CD1c-positive myeloid dendritic cell (primary cell): ENCODE results near the gene ETV3.

Source experiments
- DNase-seq: peaks from one replicate; pipeline ENCODE4 v3.0.0-alpha.2; 2016; ENCODE audit errors: extremely low spot score

The ETV3 gene

DNA sequence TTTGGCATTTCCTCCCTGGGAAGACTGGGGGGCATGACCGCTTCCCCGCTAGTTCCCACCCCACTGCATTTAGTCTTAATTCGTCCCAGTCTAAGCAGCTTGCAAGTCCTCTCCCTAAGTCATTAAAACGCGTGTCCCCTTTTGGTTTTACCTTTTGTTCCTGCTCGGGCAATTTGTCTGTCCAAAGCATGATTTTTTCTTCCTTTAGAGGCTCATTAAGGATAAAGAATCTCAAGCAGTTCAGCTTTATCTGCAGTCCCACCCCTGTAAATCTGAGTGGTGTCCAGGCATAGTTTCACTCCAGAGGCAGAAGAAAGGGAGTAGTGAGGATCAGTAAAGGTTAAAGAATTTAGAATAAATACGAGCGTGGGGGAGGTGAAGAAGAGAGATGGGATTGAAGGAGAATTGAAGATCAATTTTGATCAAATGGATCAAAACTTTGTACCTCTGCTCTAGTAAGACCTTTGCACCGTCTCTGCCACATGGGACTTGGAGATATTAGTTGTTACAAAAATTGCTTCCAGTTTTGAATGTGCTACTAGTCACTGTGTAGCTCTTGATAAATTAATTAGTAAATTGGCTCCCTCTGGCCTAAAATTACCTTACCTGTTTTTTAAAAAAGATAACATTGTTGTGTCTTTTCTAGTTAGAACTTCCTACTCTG lies 989 bp upstream of the ETV3 start:
- DNase-seq: no peak

DNA sequence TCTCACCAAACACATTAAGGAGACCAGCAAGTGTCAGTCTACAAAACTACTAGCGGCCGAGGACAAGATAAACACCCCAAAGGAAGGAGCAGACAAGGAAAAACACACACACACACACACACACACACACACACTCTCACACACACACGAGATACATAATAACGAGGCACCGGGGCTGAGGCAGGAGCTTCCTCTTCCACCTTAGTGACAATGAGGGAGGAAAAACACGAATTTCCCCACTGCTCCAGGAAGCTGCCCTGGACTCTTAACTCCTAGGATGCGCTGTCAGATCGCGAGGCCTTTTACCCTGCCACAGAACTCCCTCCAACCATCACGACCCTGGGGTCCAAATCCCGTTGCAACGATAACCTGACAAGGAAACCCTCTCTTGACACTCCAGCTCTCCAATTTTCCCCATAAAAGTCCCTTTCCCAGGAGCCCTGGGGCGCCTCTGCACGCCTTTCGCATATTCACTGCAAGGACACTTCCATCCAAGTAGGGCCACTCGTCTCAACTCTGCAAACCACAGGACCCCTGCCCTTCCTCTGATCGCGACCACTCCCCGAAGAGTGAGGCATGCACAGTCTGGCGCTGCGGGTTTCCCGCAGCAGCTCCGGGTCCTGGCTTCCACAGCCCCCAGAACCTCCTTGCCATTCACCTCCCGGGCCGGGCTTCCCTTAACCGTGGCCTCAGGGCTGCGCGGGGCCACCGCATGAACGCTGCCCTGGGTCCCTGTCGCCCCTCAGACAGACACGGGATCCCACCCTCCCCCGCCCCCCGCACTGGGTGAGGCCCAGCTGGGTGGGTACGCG lies 581 bp downstream of the ETV3 start:
- DNase-seq: peak; percentile 70

DNA sequence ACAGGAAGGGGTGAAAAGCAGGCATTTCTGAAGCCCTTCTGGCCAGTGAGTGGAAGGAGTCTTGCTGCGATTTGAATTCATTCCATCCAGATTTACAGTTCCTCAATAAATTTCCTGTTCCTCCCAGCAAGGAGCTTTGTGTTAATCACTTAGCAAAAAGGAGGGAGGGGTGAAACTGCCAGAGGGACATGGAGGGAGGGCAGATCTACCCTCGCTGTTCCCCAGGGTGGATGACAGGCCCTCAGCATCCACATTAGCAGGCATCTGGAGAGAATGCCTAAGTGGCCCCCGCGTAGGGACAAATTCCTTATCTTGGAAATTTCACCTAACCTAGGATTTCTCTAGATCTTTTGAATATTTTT lies 1.2 kb downstream of the ETV3 start:
- peak; percentile 72 for DNase-seq

DNA sequence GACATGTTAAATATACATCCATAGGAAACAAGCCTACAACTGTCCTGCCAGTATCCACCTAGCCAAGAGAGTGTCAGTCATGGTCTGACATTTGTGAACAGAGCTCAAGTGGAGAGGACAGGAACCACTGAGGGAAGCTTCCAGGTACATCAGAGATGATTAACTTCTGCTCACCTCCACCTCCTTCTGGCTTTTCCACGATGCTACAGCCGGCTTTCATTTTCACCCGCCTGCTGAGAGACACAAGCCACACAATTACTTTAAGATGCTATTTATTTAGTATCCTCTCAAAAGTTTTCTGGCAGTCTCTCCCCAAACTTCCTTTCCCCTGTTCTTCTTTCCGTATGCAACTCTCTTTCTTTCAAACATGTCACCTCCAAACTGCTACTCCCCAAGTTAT lies 2.1 kb downstream of the ETV3 start:
- DNase-seq: no peak

- no peak for DNase-seq
Measured at GRCh38 chr1:157135646-157136045, 2.5 kb downstream of the ETV3 start.

DNA sequence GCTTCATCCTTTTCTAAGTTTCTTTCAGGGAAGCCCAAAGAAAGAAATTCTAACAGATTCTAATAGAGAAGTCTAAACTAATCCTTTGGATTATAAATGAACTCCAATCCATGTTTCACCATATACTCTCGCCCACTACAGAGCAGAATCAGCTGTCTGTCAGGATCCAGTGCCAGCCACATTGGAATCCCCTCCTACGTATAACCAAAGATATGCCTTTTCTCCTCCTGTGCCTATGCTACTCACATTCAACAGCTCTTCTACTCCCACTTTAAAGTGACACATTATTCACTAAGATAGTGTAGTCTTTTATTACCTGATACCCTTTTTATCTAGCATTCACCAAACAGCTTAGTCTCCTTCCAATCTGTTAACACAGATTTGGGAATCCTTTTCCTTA lies 3.1 kb downstream of the ETV3 start:
- no peak for DNase-seq

DNA sequence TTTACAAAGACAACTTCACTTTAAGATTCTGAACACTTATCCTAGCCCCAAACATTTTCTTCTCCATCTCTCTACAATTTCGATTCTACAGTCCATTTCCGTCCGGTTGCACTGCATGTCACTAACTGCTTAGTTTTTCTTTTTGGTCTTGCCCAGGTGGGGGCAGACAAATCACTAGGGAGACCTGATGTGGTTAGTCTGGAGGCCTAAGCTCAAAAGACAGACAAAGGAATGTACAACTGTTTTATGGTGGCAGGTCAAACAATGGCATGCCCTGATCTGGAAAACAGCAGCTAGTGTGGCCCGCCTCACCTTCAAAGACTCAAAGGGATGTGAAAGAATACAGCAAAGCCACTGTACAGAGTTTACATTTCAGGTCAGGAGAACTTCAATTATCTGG lies 3.8 kb downstream of the ETV3 start:
- DNase-seq: no peak

DNA sequence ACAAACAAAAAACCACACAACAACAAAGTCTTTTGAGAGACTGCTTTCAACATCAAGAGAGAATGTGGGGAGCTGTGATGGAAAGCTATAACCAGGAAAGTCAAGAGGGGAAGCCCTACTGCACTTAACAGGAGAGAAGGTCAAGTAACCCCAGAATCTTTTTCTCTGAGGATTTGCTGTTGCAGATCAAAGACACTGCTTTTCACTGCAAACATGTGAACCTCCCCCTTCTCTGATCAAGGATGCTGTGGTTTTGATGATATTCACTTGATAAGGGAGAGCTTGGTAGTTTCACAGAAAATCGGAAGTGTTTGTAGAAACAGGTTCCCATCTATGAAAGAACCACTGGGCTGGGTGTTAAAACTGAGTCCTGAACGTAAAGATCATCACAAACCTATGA lies 4.8 kb downstream of the ETV3 start:
- DNase-seq: no peak

GRCh38 chr1:157132616-157133167 lies 5.5 kb downstream of the ETV3 start:
- DNase-seq: no peak

DNA sequence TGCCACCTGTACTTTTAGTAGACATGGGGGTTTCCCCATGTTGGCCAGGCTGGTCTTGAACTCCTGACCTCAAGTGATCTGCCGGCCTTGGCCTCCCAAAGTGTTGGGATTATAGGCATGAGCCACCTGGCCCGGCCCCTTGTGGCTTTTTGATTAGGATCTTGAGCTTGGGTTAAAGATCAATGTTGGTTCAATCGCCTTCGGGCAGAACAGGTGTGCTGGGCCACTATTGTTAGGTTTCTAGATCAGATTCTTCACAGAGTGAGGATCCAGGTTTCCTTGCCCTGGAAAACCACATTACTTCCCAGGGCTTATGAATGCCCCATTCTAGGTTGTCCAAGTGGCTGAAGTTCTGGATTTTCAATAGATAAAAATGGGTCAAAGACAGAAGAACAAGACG lies 6.1 kb downstream of the ETV3 start:
- no peak for DNase-seq

GRCh38 chr1:157131281-157131680 lies 6.9 kb downstream of the ETV3 start:
- DNase-seq: no peak

DNA sequence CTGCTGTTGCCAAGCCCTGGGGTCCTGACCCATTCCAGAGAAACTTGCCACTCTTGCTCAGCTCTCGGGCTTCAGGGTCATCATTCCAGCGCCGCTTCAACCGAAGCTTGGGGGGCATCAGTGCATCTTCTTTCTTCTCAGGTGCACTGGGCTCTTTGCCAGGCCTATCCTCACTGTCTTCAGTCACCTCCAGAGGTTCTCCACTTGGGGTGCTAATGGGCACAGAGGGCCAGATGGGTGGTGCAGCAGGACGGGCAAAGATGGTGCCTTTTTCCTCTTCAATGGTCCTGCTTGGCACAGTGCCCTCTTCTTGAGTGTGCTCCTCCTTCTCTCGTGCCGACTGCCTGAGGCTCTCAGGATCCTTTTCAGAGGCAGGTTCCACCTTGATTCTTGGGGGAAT lies 13.3 kb downstream of the ETV3 start:
- no peak for DNase-seq

DNA sequence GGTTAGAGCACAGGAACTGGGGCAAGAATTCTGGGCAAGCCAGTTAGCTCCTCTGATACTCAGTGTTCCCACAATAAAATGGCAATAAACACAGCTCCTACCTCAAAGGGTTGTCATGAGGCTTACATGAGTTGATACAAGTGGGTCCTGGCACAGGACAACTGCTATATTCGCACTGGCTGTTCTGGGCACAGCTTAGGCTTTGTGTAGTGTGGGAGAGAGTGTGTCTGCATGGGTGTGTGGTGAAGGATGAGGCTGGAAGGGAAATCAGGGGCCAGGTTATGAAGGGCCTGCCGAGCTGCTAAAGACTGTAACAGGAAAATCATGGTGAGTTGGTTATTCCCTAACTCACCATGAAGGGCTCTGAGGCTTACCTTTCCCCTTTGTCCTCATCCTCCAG lies 18.7 kb downstream of the ETV3 start:
- DNase-seq: no peak

GRCh38 chr1:157119008-157119407 lies 19.2 kb downstream of the ETV3 start:
- no peak for DNase-seq

DNA sequence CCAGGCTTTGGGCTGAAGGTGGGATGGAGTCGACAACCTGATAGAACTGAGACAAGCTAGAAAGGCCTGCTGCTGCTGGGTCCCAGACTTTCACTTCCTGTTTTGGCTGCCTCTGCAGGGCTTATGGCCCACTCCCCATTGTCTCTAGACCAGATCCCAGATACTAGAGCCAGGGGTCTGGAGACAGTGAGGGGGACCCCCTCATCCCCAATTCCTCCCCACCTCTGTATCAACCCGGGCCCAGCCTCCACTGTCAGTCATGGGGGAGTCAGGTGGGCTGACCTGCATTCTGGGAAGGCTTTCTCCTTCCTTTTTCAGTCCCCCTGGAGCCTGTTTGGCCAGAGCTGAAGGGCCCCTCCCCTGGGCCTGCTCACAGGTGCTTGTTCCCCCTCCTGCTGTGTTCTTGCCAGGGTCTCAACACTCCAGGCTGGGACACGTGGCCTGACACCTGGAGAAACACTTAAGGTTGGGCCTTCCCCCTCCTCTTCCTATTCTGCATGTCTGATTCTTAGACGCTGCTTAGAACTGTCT lies 20.6 kb downstream of the ETV3 start:
- DNase-seq: no peak

- DNase-seq: no peak
Measured at GRCh38 chr1:157116737-157117103, 21.5 kb downstream of the ETV3 start.

GRCh38 chr1:157115851-157116736 lies 22.1 kb downstream of the ETV3 start:
- no peak for DNase-seq

- DNase-seq: no peak
Measured at GRCh38 chr1:157115429-157115838, 22.8 kb downstream of the ETV3 start.

- DNase-seq: no peak
Measured at GRCh38 chr1:157114183-157115121, 23.7 kb downstream of the ETV3 start.

- no peak for DNase-seq
Measured at GRCh38 chr1:157113631-157114030, 24.6 kb downstream of the ETV3 start.

DNA sequence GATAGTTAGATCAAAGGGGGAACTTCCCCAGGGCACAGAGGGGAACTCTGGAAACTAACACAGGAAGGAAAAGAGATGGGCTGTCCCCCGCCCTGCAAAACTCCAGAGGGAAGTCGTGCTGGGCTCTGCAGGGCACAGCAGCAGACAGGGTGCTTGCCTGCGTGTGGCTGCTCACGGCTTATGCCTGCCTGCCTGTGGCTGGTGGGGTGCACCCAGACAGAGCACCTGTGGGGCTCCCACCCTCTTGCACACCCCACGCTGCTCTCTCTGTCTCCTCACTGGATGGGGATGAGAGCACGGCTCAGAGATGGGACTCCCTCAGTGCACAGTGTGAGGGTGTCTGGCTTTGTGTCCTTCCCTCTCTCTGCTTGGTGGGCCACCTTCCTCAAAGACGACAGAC lies 25.1 kb downstream of the ETV3 start:
- DNase-seq: peak; percentile 52
